ENCODE results near the gene MBP.
"Not testable (repeated sequence)": the region's sequence is repeated elsewhere in the genome, so short reads cannot be mapped to it uniquely, and the experiment has no call there.

MBP gene

DNA sequence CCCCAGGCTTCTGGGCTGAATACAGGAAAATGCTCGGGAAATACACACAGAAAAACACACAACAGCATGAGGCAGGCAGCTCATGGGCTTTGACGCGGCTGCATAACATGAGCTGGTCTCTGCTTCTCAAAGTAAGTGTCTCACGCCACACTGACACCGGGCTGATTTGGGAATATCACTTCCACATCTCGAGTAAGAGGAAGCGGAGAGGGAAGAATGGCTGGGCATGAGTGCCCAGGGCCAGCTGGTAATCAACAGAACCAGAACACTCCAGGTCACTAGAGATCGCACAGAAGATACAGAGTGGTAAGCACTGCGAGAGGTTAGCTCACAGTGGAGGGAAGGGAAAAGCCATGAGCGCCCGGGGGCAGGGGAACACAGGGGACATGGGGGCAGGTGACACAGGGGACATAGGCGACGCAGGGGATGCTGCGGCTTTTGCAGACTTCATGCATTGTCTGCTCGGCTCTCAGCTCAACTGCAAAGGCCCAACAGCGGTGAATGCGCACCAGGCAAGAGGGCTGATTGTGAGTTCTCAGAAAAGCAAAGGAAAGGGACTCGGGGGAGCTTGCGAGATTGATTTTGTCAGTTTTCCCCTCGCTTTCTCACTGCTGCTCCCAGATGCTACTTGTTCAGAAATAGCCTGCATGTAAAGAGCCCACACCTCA, 141.4 kb downstream of the MBP start:
- FAIRE-seq = peak; percentile 28
- TF ChIP-seq PAX5 (IDR thresholded peaks at IDR 0.05; ENCODE audit: insufficient read depth, low read length, severe bottlenecking) (no peak), POU2F2 (IDR thresholded peaks at IDR 0.05; ENCODE audit: low read depth, low read length) (no peak), TAF1 (IDR thresholded peaks at IDR 0.05; ENCODE audit: low read depth, low read length) (no peak), SPI1 (IDR thresholded peaks at IDR 0.05; ENCODE audit: low read depth, low read length) (no peak), POLR2AphosphoS5 (IDR thresholded peaks at IDR 0.05; ENCODE audit: low read depth, low read length) (no peak), POLR2A (IDR thresholded peaks at IDR 0.05; ENCODE audit: low read depth, low read length) (no peak)
- DNase-seq (ENCODE audit: insufficient read length, low spot score) = no peak

DNA sequence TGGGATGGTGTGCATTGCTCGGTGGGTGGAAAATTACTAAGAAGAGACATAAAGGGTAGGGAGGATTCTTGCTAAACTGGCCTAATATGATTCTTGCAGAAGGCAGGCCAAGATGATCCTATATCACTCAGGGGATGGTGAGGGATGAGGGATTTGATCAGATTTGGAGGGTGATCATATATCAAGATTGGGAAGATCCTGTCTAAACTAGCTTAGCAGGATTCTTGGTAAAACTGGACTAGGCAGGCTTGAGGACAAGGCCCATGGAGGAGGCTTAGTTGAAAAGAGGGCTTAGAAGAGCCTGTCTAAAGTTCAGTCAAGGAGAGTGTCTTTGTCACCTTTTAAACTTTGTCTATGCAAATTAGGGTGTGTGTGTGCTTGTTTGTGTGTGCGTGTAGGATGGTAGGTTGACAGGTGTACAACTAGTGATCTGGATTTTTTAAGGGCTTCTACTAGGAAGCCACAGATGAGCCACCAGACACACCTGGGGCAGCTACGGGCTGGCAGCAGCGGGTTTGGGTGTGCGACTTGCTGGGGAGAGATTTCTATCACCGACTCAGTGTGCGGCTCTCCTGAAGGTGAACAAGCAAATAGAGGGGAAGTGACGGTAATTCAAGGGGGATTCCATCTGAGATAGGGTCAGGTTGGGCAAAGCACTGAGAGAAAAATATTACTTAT, 142.1 kb downstream of the MBP start:
- TF ChIP-seq SPI1 (IDR thresholded peaks at IDR 0.05; ENCODE audit: low read depth, low read length) = peak; percentile 28; the same call in 1 of the 2 replicates
- not testable (repeated sequence) for FAIRE-seq; DNase-seq (ENCODE audit: insufficient read length, low spot score)

DNA sequence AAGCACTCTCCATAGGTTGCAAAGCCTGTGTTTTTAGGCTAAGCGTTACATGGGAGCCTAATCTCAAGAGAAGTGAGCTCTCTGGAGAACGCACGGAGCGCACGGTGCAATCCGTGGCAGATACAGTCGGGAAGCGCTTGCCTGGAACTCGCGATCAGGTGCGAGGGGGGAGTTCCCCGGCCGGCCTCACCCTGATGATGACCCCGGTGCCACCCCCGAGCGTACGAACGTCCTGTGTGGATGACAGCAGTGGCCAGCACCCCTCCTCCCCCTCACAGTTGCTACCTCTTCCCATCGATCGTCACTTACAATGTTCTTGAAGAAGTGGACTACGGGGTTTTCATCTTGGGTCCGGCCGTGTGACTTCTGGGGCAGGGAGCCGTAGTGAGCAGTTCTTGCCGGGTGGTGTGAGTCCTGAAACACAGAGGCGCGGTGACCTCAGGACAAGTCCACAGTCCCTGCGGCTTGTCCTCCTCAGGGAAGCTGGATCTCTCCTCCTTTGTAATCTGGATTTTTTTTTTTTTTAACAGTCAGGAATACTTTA, 142.9 kb downstream of the MBP start:
- TF ChIP-seq PAX5 (IDR thresholded peaks at IDR 0.05; ENCODE audit: insufficient read depth, low read length, severe bottlenecking) = no peak
- no peak for TF ChIP-seq POU2F2 (IDR thresholded peaks at IDR 0.05; ENCODE audit: low read depth, low read length)
- TF ChIP-seq POLR2AphosphoS5 (IDR thresholded peaks at IDR 0.05; ENCODE audit: low read depth, low read length) = no peak
- no peak for TF ChIP-seq TAF1 (IDR thresholded peaks at IDR 0.05; ENCODE audit: low read depth, low read length)
- no peak for TF ChIP-seq POLR2A (IDR thresholded peaks at IDR 0.05; ENCODE audit: low read depth, low read length)
- TF ChIP-seq SPI1 (IDR thresholded peaks at IDR 0.05; ENCODE audit: low read depth, low read length) = no peak
- FAIRE-seq (no peak), DNase-seq (ENCODE audit: insufficient read length, low spot score) (no peak)

DNA sequence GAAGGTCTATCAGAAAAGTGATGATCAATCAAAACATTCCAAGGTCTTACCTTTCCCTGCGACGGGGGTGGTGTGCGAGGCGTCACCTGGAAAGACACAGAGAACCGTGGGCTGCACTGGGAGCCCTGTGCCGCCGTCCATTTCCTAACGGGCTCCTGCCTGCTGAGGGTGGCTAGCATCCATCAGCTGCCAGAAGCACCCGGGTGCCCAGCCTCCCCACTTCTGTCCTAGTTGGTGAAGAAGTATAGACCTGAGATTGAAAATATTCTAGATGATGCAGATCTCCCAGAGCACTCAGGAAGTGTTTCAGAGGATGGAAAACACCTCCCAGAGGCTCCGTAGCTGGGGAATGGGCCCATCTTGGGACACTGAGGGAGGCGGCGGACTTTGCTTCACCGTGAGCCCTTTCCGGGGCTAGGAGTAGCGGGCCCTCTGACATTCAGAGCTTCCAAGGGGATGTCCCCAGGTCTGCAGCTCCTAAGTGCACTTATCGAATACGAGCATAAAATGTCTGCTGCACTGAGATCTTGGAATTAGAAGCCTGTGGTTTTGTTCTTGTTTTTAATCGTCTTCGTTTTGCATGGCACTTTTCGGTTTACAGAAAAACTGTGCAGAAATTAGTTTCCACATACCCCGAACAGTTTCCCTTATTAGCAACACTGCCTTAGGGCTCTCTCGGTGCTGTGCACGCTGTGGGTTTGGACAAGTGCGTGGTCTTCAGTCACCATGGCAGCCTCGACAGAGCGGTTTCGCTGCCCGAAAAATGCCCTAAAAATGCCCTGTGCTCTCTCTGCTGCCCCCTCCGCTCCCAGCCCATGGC, 143.5 kb downstream of the MBP start:
- no peak for DNase-seq (ENCODE audit: insufficient read length, low spot score)
- TF ChIP-seq POU2F2 (IDR thresholded peaks at IDR 0.05; ENCODE audit: low read depth, low read length) = no peak
- no peak for TF ChIP-seq TAF1 (IDR thresholded peaks at IDR 0.05; ENCODE audit: low read depth, low read length)
- no peak for TF ChIP-seq SPI1 (IDR thresholded peaks at IDR 0.05; ENCODE audit: low read depth, low read length)
- no peak for TF ChIP-seq PAX5 (IDR thresholded peaks at IDR 0.05; ENCODE audit: insufficient read depth, low read length, severe bottlenecking)
- TF ChIP-seq POLR2AphosphoS5 (IDR thresholded peaks at IDR 0.05; ENCODE audit: low read depth, low read length) = no peak
- no peak for TF ChIP-seq POLR2A (IDR thresholded peaks at IDR 0.05; ENCODE audit: low read depth, low read length)
- no peak for FAIRE-seq

DNA sequence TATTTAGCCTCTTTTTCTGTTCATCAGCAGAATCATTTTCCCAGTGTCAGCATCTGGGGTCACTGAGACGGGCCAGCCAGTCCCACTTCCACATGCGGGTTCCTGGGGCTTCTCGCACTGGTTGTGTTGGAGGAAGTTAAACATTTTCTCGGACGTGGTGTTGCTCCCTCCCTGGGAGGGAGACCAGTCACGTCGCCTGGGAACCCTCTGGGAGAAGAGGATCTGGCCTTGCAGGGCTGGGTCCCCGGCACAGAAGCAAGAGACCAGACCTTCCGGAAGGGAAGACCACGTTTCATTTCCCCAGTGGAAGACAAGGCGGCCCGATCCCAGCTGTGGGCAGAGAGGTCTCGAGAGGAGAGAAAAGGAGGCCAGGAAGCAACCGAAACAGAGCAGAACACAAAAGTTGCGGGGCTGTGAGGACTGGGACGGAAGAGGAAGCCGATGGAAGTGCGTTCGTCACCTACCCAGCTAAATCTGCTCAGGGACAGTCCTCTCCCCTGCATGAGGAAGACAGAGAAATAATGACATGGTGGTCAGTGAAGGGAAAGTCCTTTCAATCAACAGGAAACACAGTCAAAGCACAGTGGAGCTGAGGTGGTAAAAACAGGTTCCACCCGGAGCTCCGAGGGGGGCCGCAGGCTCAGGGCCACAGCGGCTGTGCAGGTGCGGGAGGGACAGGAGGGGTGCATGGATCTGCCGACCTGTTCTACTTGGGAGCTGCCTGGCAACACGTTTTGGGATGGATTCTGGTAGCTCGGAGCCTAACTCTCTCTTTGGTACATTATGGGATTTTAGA, 144.4 kb downstream of the MBP start:
- DNase-seq (ENCODE audit: insufficient read length, low spot score) = no peak
- no peak for FAIRE-seq
- no peak for TF ChIP-seq POU2F2 (IDR thresholded peaks at IDR 0.05; ENCODE audit: low read depth, low read length)
- TF ChIP-seq POLR2AphosphoS5 (IDR thresholded peaks at IDR 0.05; ENCODE audit: low read depth, low read length) = no peak
- TF ChIP-seq TAF1 (IDR thresholded peaks at IDR 0.05; ENCODE audit: low read depth, low read length) = no peak
- TF ChIP-seq SPI1 (IDR thresholded peaks at IDR 0.05; ENCODE audit: low read depth, low read length) = no peak
- TF ChIP-seq PAX5 (IDR thresholded peaks at IDR 0.05; ENCODE audit: insufficient read depth, low read length, severe bottlenecking) = no peak
- TF ChIP-seq POLR2A (IDR thresholded peaks at IDR 0.05; ENCODE audit: low read depth, low read length) = no peak

DNA sequence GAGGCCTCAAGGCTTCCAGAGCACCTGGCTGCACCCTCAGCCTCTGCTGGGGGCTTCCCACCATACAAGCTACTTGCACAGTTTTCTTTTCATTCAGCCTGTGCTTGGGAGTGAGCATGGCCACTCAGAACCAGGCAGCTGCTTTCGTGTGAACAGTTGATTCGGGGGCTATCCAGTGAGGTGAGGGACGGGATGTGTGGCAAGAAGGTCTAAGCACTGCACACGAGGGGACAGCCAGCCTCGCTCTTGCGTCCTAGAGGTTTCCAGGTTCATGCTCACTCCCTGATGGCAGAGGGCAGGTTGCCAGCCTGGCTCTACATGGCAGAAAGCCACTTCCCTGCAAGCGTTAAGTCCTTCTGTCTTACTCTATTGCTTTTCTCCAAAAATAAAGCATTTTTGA, 146.2 kb downstream of the MBP start:
- TF ChIP-seq POLR2A (IDR thresholded peaks at IDR 0.05; ENCODE audit: low read depth, low read length) = no peak
- no peak for TF ChIP-seq PAX5 (IDR thresholded peaks at IDR 0.05; ENCODE audit: insufficient read depth, low read length, severe bottlenecking)
- TF ChIP-seq POU2F2 (IDR thresholded peaks at IDR 0.05; ENCODE audit: low read depth, low read length) = no peak
- no peak for TF ChIP-seq TAF1 (IDR thresholded peaks at IDR 0.05; ENCODE audit: low read depth, low read length)
- no peak for TF ChIP-seq SPI1 (IDR thresholded peaks at IDR 0.05; ENCODE audit: low read depth, low read length)
- no peak for TF ChIP-seq POLR2AphosphoS5 (IDR thresholded peaks at IDR 0.05; ENCODE audit: low read depth, low read length)
- FAIRE-seq = no peak
- DNase-seq (ENCODE audit: insufficient read length, low spot score) = no peak

DNA sequence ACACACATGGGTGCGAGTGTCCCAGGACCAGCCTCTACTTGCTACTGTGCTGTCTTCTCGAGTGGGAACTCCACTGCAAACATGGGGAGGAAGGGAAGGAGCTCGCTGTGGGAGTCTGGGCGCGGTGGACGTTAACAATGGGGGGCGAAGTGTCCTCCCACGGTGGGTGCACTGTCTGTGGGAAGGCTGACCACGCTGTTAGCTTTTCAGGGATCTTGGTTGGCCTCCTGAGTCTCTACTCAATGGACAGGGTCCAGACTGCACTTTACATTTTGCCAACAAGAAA, 146.7 kb downstream of the MBP start:
- DNase-seq (ENCODE audit: insufficient read length, low spot score) (no peak), FAIRE-seq (no peak)
- TF ChIP-seq POU2F2 (IDR thresholded peaks at IDR 0.05; ENCODE audit: low read depth, low read length) = no peak
- TF ChIP-seq SPI1 (IDR thresholded peaks at IDR 0.05; ENCODE audit: low read depth, low read length) = no peak
- TF ChIP-seq POLR2A (IDR thresholded peaks at IDR 0.05; ENCODE audit: low read depth, low read length) = no peak
- TF ChIP-seq TAF1 (IDR thresholded peaks at IDR 0.05; ENCODE audit: low read depth, low read length) = no peak
- no peak for TF ChIP-seq PAX5 (IDR thresholded peaks at IDR 0.05; ENCODE audit: insufficient read depth, low read length, severe bottlenecking)
- no peak for TF ChIP-seq POLR2AphosphoS5 (IDR thresholded peaks at IDR 0.05; ENCODE audit: low read depth, low read length)

DNA sequence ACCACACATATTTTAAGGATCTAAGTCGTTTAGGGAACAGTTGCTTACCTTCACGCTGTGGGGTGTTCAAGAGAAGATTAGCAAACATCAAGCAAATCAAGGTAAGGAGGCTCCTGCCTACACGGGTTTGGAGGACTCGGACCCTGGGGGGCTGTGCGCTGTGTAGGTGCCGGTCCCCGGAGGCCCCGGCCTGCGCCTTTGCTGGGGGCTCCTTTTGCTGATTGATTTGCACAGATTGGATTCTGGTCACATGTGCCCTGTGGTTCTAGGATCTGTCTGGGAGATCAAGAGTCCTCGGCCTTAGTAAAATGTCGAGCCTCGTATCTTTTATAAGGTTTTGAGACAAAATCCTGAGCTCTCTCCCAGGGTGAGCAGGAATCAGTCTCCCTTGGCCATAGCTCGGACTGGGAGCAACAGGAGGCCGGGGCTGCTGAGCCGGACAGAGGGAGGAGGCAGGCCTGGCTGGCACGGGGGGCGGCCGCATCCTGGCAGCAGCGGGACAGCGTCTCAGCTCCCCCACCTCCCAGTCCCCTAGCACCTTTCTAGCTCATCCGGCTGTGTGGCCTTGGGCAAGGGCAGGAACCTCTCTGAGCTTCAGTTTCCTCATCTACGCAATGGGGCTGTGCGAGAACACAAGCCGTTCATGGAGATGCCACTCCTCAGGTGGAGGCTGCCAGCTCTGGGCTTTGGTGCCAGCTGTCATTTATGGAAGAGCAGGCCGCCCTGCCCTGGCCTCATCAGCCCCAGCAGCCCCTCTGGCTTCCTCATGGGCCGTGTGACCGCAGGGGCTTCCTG, 147.2 kb downstream of the MBP start:
- no peak for FAIRE-seq
- no peak for DNase-seq (ENCODE audit: insufficient read length, low spot score)
- TF ChIP-seq SPI1 (IDR thresholded peaks at IDR 0.05; ENCODE audit: low read depth, low read length) (no peak), POLR2AphosphoS5 (IDR thresholded peaks at IDR 0.05; ENCODE audit: low read depth, low read length) (no peak), PAX5 (IDR thresholded peaks at IDR 0.05; ENCODE audit: insufficient read depth, low read length, severe bottlenecking) (no peak), POU2F2 (IDR thresholded peaks at IDR 0.05; ENCODE audit: low read depth, low read length) (no peak), TAF1 (IDR thresholded peaks at IDR 0.05; ENCODE audit: low read depth, low read length) (no peak), POLR2A (IDR thresholded peaks at IDR 0.05; ENCODE audit: low read depth, low read length) (no peak)

Measured in GM12891 (cell line).